NK-92 treated with Interleukin-12 subunit alpha and Interleukin-12 subunit beta, amount 100 ng/mL, for 24 hours (cell line): ENCODE data around the gene EVL.
A peak's percentile ranks its signal among the peaks of the same experiment; 100 is the strongest.
"Not testable (repeated sequence)": the region's sequence is repeated elsewhere in the genome, so short reads cannot be mapped to it uniquely, and the experiment has no call there.

Experiments
- DNase-seq: peaks from one replicate; lab custom pipeline; 2025; lab: John Stamatoyannopoulos, UW

EVL gene, protein sequence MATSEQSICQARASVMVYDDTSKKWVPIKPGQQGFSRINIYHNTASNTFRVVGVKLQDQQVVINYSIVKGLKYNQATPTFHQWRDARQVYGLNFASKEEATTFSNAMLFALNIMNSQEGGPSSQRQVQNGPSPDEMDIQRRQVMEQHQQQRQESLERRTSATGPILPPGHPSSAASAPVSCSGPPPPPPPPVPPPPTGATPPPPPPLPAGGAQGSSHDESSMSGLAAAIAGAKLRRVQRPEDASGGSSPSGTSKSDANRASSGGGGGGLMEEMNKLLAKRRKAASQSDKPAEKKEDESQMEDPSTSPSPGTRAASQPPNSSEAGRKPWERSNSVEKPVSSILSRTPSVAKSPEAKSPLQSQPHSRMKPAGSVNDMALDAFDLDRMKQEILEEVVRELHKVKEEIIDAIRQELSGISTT

DNA sequence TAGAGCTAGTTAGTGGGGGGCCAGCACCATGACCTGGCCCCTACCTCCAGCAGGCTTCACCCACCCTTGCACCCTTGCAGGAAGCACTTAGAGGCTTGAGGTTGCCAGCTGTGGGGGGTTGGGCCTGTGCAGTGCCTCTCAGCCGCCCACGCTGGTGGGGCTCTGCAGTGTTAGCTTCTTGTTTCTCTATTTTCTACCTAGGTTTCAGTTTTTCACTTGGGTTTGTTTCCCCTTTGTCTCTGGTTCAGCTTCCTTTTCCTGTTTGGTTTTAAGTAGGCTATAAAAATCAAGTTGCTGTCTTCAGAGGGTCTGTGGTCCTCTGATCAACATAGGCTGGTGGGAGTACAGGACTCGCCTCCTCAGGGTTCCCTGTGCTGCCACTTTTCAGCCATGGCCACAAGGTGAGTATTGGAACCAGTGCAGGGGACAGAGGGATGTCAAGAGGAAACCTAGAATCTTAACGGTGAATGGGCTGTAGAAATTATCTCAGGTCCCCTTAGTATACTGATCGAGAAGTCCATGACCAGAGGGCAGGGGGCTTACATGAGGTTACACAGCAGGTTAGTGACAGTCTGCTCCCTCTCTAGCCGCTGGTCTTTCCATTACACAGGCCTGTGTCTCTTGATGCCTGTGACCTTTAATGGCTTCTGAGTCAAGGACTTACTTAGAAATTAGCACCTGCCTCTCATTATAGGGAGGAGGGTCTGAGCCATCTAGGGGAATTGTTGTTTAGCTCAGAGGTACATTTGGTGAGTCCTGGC, at the start of gene EVL:
Gene EVL (plus strand): TSS at position 312 of the 761 bp plus-strand sequence. CDS start 79 bp downstream, at position 391.
- DNase-seq: peak; percentile 85

DNA sequence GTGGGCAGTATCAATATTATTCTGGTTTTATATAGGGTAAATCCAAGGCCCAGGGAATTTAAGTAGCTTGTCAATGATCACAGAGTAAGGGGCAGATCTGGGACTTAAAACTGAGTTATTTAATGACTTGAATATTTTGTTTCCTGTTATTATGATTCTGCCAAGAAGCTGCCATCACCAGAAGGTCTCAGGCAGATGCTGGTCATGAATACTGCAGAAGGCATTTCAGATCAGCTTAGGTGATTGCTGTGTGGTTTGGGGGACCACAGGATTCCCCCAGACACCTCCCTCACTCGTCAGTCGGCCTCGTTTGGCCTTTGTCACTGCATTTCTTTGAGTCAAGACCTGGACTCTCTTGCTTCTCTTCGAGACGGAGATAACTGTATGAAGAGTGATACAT, 47.7 kb upstream of the EVL start:
- no peak for DNase-seq

DNA sequence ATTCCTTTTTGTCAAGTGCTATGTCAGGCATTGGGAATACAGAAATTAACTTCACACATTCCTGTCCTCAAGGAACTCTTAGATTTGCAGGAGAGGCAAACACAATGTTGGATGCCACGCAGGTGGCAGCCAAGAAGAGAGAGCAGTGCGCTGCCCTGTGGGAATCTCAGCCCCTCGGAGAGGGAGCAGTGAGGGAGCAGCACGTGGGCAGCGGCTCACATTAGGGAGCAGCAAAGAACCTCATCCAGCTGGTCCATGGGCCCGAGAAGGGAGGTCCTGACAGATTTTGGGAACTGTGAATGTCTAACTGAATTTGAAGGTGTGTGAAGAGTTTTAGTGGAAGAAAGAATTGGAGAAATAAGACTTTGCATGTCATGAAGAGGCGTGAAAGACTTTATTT, 47.2 kb upstream of the EVL start:
- no peak for DNase-seq

DNA sequence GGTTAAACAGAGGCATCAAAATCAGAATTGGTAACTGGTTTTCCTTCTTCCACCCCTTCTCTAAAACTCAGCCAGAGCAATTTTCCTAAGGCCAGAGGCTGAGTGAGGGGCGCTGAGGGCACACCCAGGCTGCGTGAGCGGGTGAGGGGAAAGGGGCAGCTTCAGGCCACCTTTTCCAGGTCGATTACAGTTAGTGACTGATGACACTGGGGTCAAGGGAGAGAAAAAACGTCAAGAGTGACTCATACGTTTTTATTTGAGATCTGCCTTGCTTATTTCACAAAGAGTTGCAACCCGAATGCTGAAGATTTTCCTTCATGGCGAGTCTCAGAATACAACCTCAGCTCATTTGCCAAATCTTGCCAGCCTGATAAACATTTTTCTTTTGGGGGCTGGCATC, 46.7 kb upstream of the EVL start:
- DNase-seq: no peak

DNA sequence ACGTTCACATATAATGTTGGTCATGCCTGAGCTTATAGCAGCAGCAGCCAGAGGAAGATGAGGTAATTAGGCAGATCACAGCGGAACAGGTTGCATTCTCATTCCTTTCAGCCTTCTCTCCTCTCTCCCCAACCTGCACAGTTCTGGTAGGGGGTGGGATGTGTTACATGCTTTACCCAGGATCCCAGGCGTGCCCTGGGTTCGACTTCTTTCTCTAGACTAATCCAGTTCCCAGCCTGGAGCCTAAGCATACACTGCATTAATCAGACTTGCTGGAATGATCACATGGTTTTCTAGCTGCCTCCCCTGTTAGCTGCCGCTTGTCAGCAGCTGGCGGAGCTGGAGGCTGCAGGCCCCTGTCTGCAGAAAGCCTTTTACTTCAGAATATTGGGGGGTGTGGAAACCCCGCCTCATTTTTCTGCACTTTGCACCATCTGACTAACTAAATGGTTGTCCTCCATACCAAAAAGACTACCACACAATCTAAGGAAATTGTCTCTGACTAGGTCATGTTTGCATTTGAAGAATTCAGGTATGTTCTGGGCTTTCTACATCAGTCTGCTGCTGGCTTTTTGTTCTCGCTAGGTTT, 46.0 kb upstream of the EVL start:
- DNase-seq: no peak

DNA sequence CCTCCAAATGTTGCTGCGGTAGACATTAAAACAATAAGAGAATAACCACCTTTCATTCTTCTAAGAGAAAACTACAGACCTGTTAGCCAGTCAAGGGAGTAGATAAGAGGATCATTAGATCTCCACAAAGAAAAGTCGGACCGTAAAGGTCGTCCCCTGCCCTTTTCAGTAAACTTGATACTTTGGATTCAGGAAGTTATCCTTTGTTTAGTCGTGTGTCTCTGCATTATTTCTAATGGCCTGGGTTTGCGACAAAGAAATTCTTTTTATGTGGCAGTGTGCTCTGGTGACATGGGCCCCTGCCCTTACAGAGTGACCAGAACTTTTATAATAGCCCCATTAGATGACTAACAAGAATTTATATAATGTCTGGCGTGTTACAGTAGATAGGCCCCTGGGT, 44.6 kb upstream of the EVL start:
- no peak for DNase-seq

DNA sequence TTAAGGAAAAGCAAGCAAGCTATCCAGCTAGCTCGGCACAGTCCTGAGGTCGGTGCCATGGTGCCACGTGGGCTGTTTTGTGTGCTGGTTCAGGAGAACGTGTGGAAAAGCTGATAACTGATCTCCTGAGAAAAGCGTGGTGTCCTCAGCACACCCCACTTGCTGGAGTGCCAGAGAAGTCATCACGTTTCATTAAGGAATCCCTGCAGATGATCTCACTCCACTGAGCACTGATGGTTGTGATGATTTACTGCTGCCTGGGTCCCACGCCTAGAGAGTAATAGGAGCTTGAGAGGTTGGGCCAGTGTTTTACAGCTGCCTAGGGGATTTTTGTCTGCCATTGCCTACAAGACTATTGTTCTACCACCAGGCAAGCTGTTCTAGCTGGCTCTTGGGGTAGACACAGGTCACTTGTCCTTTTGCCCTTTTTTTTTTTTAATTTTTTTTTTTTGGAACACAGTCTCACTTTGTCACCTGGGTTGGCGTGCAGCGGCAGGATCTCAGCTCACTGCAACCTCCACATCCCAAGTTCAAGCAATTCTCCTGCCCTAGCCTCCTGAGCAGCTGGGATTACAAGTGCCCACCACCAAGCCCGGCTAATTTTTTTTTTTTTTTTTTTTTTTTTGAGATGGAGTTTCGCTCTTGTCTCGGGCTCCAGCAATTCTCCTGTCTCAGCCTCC, 42.3 kb upstream of the EVL start:
- DNase-seq: no peak

DNA sequence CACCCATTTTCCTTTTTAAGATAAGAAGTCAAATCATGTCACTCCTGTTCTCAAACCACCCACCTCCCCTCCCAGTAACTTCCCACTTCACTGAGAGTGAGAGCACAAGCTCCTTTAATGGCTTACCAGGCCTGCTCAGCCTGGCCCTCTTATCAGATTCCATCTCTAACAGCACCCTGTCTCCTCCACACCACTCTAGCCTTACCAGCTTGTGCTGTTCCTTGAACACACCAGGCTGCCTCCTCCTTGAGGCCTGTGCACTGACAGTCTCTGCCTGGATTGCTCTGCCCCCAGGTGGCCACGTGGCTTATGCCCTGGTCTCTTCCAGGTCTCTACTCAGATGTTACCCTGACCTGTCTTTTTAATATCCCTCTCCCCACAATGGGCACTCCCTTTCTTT, 40.1 kb upstream of the EVL start:
- peak; percentile 11 for DNase-seq

DNA sequence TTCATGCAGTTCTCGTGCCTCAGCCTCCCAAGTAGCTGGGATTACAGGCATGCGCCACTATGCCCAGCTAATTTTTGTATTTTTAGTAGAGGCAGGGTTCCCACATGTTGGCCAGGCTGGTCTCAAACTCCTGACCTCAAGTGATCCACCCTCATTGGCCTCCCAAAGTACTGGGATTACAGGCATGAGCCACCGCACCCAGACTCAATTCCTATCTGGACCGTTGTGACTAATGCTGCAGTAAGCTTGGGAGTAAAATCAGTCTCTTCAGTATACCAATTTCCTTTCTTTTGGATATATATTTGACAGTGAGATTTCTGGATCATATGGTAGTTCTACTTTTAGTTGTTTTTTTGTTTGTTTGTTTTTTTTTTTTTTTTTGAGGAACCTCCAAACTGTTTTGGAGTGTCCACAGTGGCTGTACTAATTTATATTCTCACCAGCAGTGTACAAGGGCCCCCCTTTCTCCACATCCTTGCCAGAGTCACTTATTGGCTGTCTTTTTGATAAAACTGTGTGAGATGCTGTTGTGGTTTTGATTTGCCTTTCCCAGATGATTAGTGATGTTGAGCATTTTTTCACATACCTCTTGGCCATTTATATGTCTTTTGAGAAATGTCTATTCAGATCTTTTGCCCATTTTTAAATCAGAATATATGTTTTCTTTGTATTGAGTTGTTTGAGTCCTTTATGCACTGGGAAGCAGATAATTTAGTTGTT, 37.3 kb upstream of the EVL start:
- DNase-seq: no peak

DNA sequence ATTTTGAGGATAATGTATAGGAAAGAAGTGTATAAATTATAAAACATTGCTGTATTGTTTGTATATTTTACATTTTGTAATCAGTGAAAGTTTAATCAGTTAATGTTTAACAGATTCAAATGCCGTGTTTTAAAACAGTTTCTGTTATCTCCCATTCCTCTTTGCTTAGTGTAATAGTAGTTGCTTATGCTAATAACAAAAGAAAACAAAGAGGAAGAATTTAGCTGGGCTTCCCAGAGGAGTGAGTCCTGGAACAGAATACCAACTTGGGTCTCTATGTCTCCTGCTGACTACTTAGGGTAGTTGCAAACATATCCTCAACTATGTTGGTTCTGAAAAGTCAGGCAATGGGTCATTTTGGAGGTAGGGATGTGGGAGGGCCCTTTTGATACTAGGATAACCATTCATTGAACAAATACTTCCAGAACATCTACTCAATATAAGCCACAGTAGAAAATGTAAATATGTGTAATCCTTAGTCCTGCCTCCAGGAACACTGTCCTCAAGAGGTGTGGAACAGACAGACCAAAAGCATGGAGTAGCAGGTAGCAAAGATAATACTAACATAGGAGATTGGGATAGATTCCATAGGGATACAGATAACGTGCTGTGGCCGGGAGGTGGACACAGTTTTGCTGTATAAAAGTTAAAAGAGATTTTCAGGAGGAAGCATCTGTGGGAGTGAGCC, 36.1 kb upstream of the EVL start:
- DNase-seq: no peak

DNA sequence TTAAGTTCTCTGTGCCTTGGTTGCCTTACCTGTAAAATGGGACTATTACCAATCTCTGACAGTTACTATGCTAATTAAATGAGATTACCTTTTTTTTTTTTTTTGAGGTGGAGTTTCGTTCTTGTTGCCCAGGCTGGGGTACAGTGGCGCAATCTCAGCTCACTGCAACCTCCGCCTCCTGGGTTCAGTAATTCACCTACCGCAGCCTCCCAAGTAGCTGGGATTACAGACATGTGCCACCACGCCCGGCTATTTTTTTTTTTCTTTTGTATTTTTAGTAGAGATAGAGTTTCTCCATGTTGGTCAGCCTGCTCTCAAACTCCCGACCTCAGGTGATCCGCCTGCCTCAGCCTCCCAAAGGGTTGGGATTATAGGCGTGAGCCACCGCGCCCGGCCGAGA, 35.2 kb upstream of the EVL start:
- not testable (repeated sequence) for DNase-seq

DNA sequence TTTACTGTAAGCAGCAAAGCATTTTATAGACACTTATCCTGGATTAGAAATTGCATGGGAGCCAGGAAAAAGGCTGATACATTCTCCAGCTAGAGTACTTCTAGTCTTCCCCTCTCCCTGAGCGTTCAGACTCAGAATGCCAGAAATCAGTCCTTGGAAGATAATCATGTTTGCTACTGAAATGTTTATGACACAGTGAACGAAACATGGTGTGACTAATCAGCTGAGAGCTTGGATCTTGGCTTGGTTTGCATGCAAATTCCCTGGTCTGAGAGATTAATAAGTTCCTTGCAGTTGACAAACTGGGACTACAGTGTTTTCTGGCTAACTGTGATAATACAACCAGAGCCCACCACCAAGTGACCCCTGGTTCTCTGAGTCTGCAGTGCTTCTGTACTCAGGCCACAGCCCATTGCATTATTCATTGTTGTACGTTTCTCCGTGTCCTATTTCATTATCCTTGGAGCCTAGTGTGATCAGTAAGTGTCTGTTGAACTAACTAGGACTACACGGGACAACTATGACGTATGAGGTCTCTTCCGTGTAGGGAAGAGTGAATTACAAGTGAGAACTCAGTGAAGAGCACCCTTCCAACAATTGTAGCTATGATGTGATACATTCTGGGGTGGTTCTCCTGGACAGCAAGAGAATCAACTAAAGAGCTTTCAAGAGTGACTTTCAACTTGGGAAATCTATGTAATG, 34.6 kb upstream of the EVL start:
- DNase-seq: no peak

DNA sequence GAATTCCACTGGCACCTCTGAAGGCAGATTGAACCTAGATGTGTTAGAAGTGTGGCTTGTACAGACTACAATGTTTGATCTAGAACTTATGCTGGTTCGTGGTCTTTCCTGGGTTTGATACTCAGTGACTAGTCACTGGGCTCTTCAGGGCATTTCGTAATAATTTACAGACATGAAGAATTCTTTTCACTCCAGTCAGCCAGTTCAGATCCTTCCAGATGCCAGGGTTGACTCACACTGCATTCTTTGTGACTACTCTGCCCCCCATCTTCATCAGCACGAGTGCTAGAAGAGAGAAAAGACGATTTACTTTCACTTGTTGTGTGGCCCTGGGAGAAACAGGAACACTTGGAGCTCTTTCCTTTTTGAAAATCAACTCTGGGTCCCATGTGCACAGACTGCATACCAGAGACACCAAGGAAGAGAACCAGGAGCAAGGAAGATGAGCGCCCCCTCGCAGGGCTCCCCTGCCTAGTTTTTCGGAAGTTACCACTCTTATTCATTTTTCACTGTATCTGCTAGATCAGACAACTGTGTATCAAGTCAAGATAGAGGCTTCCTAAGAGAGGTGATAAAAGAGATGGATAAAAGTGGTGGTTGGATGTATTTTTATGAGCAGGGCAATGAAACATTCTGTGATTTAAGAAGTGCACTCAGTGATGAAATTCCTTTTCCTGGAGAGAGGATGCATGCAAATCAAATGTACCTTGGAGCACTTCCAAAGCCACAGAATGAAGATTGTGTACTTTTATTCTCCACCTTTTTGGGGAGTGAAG, 33.5 kb upstream of the EVL start:
- no peak for DNase-seq

DNA sequence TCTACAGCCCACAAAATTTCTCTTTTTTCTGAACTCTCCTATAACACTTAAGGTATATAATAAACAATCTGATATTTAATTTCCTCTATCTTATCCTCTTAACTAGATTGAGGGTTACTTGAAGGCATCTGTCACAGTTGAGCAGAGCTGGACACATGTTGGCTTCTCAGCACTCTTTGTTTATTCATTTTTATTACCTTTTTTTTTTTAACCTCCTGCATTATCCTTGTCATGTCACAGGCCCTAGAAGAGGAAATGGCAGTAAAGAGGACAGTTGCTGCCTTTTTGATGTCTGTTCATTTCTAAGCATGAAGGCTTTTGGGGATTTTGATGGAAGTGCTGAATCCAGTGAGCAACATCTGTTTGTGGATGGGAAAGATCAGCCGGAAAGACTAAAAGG, 32.5 kb upstream of the EVL start:
- no peak for DNase-seq

DNA sequence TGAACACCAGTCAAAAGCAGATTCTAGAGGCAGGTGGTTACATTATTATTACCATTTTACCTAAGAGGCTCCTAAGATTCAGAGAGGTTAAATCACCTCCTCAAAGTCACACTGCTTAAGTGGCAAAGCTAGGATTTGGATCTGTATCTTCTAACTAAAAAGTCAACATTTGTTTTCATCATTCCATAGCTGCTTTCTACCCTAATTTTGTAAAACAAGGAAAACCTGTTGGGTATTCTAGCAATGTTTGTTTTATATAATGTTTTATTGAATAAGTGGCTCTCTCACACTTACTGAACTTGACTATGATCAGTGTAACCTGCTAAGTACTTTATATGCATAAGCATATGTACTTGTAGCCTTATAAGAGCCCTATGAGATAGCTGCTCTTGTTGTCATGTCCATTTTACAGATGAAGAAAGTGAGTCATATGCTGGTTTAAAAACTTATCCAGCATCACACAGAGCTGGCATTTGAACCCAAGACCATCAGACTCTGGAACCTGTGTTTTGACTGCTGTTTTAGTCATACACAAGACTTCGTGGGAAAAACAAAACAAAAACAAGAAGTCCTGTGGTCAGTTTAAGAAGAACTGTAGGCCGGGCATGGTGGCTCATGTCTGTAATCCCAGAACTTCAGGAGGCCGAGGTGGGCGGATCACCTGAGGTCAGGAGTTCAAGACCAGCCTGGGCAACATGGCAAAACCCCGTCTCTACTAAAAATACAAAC, 31.7 kb upstream of the EVL start:
- DNase-seq: no peak

DNA sequence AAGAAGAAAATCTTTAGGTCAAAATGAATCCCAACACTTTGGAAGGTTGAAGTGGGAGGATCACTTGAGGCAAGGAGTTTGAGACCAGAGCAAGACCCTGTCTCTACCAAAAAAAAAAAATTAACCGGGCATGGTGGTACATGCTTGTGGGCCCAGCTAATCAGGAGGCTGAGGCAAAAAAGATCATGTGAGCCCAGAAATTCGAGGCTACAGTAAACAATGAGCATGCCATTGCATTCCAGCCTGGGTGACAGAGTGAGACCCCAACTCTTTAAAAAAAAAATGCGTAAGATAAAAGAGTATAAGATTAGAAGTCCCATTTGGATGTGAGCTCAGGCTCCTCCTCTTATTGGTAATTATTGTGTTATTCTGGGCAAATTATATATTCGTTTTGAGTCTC, 30.8 kb upstream of the EVL start:
- DNase-seq: no peak

DNA sequence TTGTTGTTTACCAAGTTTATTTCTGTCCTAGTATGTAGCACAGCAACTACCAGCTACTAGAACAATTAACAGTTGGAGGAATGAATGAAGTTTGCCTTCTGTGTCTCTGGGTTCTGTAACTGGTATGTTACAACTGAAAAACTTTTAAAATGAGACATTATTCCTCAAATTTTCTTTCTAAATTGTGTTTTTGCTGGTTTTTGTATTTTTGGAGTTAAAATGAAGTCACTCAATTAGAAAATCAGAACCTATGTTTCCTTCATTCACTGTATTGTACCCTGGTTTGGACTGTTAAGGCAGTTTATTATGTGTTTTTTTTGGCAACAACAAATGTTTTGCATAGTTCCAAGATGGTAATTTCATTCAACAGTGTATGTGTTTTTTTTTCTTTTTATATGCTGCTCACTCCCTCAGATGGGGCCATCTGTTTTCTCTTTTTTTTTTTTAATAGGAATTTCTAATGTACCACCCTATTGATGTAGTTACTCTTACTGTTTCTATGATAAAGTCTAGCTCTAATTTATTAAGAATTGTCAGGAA, 30.2 kb upstream of the EVL start:
- DNase-seq: no peak

DNA sequence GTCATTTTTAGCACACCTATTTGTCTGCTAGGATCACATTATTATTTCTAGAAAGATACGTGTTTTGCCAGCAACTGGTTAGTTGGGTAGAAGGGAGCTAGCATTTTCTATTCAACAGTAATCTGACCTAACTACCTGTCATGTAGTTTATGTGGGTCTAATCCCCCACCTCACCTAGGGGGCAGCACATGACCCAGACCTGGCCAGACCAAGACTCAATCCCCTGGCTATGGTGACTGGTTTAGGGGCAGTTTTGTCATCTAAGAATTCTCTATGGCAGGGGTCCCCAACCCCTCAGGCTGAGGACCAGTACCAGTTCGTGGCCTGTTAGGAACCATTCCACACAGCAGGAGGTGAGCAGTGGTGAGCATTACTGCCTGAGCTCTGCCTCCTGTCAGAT, 29.5 kb upstream of the EVL start:
- no peak for DNase-seq

DNA sequence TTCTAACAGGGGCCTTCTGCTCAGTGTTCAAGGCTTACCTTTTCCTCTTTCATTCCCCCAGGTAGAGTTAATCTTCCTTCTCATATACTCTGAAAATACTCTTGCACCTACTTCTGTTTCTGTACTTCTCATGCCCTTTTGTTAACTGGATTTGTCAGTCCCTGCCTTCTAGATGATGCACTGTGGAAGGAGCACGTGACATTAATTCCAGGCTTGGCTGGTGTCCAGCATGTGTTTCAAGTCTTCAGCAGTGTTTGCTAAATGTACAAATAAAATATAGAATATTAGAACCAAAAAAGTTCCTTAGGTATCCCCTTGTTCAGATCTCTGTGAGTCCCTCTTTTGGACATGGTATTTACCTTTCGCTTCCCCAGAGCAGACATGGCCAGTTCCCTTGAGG, 27.9 kb upstream of the EVL start:
- DNase-seq: no peak
